ENCODE data around the gene GPR42.
"Not testable (repeated sequence)": the region's sequence is repeated elsewhere in the genome, so short reads cannot be mapped to it uniquely, and the experiment has no call there.

Gene GPR42

DNA sequence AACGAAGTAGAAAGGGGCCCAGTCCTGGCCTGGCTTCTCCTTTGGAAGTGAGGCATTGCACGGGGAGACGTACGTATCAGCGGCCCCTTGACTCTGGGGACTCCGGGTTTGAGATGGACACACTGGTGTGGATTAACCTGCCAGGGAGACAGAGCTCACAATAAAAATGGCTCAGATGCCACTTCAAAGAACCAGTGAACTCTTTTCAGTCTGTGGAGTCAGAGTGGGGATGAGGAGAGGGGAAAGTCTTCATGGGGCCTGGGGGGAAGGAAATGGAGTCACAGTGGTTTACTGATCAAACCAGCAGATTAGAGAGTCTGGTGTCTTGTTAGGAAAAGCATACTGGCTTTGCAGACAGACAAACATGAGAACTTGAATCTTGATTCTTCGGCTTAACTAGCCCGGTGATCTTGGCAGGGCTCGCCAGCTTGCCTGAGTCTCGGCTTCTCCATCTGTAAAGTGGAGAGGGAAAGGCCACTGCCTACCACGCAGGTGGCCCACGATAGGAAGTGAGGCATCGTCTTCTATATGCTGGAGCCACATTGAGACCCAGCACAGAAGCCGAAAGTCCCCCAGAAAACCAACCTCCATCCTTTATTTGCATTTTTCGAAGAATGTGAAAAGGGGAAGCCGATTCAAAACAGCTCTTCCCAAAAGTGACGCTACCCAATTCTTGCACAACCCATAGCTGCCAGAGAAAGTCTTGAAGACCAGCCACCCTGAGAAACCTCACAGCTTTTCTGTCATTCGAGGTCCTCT lies 23.5 kb upstream of the GPR42 start, which contains the start of gene FFAR1:
TSS of gene FFAR1 (plus strand) at position 732 of the 759 bp plus-strand sequence. CDS start 3,650 bp downstream, outside the sequence.
- DNase-seq (ENCODE audit: low spot score) = peak; percentile 32

GRCh38 chr19:35347930-35348298 lies 23.0 kb upstream of the GPR42 start:
- DNase-seq (ENCODE audit: low spot score) = no peak

DNA sequence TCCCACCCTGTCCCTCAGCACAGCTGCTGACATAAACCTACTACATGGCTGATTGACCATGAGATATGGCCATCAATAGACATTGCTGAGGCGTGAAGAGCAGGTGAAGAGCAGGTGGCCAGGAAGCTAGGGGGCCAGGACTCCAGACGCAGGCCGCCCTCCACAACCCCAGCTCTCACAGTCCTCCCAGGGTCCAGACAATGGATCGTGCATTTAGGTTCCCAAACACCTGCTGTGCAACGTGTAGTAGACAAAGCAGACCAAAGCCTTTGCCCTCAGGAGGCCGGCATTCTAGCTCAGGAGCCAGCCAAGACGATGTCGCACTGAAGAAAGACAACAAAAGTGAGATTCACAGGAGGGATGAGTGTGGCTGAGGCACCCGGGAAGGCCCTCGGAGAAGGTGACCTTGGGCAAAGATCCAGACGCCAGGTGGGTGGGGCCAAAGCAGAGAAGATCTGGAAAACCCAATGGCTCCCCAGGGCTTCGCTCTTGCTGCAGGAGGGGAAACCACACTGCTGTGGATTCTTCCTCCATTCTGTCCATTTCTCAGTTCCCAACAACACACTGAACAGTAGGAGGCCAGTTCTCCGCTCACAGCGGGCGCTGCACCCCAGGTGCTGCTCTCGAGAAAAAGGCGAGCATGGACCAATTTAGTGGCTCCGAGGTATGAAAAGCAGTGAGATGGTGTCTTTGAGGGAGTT lies 21.8 kb upstream of the GPR42 start:
- DNase-seq (ENCODE audit: low spot score) = peak; percentile 36

- peak; percentile 29 for DNase-seq (ENCODE audit: low spot score)
These were observed 21.0 kb upstream of the GPR42 start for GRCh38 chr19:35349614-35350521.

GRCh38 chr19:35350591-35350990 lies 20.3 kb upstream of the GPR42 start:
- DNase-seq (ENCODE audit: low spot score) = peak; percentile 38

DNA sequence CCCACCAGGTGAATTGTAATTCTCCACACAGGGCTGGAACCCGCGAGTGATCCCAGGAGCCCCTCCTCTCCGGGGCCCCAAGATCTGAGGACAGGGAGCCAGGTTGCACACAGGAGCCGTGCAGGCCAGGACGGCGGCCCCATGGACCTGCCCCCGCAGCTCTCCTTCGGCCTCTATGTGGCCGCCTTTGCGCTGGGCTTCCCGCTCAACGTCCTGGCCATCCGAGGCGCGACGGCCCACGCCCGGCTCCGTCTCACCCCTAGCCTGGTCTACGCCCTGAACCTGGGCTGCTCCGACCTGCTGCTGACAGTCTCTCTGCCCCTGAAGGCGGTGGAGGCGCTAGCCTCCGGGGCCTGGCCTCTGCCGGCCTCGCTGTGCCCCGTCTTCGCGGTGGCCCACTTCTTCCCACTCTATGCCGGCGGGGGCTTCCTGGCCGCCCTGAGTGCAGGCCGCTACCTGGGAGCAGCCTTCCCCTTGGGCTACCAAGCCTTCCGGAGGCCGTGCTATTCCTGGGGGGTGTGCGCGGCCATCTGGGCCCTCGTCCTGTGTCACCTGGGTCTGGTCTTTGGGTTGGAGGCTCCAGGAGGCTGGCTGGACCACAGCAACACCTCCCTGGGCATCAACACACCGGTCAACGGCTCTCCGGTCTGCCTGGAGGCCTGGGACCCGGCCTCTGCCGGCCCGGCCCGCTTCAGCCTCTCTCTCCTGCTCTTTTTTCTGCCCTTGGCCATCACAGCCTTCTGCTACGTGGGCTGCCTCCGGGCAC lies 19.3 kb upstream of the GPR42 start:
- peak; percentile 36 for DNase-seq (ENCODE audit: low spot score)

- DNase-seq (ENCODE audit: low spot score) = peak; percentile 43
These were observed 18.8 kb upstream of the GPR42 start for GRCh38 chr19:35352177-35352447.

GRCh38 chr19:35352448-35353304 lies 18.2 kb upstream of the GPR42 start:
- peak; percentile 80 for DNase-seq (ENCODE audit: low spot score)

GRCh38 chr19:35353635-35354034 lies 17.2 kb upstream of the GPR42 start:
- DNase-seq (ENCODE audit: low spot score) = peak; percentile 10

GRCh38 chr19:35354898-35355297 lies 16.0 kb upstream of the GPR42 start:
- no peak for DNase-seq (ENCODE audit: low spot score)

DNA sequence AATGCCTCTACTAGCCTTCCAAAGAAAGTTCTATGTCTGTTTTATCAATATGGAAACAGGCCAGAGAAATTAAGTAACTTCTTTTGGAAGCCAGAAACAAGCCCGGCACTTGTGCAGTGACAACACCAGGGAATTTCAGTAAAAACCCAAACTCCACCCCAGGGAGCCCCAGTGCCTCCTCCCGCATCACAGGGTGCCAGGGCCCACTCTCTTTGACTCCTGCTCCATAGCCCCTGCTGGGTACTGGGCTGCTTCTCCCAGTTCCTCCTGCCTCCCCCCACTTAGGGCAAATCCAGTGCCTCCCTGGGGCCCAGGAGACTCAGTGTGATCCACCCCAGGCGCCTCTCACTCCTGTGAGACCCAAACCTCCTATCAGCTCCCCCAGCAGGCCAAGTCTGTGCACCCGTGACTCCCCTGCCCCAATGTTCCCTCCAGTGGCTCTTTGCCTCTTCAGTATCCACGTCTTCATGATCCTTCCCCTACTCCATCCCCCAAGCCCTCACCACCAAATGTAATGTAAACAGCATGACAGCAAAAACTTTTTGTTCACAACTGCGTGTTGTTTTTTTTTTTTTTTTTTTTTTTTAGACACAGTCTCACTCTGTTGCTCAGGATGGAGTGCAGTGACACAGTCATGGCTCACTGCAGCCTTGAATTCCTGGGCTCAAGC lies 14.9 kb upstream of the GPR42 start:
- no peak for DNase-seq (ENCODE audit: low spot score)

DNA sequence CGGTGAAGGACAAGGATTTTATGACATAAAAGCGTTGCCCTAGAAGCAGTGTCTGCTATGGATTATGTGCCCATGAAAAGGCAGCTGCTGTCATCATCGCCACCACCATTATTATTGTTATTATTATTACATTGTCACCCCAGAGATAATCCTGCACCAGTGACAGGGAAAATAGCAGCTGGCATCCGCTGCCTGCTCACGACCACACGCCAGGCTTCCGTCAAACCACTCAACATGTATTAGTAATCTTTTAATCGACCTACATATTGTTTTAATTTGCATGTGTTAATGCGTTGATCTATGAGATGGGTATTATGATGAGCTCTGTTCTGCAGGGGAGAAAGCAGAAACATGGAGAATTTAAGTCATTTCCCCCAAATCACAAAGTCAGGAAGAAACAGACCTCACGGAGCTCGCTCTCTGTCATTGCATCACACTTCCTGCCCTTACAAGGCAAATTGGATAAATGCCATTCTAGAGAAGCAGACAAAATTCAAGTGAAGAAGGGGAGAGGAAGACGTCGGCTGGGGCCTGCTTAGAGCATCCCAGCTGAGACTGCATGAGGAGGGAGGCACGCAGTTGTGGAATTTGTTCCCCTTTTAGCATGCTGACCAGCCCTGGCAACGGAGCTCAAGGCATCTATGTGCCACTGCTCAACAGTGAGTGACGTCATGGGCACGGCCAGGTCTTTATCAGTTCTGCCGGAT lies 12.8 kb upstream of the GPR42 start, which contains the start of gene FFAR3:
TSS of gene FFAR3 (plus strand) at position 594 of the 707 bp plus-strand sequence. CDS start 431 bp downstream, outside the sequence.
- DNase-seq (ENCODE audit: low spot score) = no peak

DNA sequence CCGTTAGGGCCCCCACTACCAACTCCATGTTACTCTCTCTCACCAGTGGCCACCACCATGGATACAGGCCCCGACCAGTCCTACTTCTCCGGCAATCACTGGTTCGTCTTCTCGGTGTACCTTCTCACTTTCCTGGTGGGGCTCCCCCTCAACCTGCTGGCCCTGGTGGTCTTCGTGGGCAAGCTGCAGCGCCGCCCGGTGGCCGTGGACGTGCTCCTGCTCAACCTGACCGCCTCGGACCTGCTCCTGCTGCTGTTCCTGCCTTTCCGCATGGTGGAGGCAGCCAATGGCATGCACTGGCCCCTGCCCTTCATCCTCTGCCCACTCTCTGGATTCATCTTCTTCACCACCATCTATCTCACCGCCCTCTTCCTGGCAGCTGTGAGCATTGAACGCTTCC lies 12.0 kb upstream of the GPR42 start:
- DNase-seq (ENCODE audit: low spot score) = not testable (repeated sequence)

DNA sequence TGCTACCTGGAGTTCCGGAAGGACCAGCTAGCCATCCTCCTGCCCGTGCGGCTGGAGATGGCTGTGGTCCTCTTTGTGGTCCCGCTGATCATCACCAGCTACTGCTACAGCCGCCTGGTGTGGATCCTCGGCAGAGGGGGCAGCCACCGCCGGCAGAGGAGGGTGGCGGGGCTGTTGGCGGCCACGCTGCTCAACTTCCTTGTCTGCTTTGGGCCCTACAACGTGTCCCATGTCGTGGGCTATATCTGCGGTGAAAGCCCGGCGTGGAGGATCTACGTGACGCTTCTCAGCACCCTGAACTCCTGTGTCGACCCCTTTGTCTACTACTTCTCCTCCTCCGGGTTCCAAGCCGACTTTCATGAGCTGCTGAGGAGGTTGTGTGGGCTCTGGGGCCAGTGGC lies 11.5 kb upstream of the GPR42 start:
- peak; percentile 5 for DNase-seq (ENCODE audit: low spot score)

GRCh38 chr19:35360081-35360480 lies 10.8 kb upstream of the GPR42 start:
- not testable (repeated sequence) for DNase-seq (ENCODE audit: low spot score)

- DNase-seq (ENCODE audit: low spot score) = peak; percentile 3
These were observed 9.9 kb upstream of the GPR42 start for GRCh38 chr19:35360880-35361420.

- DNase-seq (ENCODE audit: low spot score) = peak; percentile 14
These were observed 8.4 kb upstream of the GPR42 start for GRCh38 chr19:35362261-35363000.

DNA sequence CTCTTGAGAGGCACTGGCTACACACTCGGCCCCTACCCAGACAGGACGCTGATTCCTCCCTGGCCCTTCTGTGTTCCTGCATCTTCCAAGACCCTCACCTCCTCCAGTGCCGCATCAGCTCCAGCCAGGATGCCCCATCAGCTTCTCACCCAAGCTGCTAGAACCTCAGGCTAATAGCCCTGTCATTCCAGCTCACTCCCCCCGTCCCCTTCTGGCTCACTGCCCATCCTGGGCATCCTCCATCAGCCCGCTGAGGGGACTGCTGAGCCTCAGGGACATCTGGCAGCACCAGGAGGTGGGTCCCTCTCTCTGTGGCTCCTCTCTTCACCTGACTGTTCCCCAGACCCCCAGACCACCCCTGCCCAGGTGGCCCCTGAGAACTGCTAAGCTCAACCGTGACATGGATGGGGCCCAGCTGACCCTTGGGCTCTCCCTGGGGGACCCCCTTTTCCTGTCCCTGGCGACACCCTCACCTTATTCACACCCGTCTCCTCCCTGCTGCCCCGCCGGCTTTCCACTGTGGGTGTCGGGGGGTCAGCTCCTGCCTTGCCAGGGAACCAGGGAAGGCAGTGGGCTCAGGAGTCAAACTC lies 7.8 kb upstream of the GPR42 start:
- DNase-seq (ENCODE audit: low spot score) = peak; percentile 24

All from ecto neural progenitor cell (in vitro differentiated cells).